NCI-H2171 treated with DMSO at 0.1 percent for 48 hours (cell line): ENCODE data around the gene SEMA5A.

Source experiments
- DNase-seq: peaks from one replicate; lab custom pipeline; 2025; lab: John Stamatoyannopoulos, UW

Gene SEMA5A

DNA sequence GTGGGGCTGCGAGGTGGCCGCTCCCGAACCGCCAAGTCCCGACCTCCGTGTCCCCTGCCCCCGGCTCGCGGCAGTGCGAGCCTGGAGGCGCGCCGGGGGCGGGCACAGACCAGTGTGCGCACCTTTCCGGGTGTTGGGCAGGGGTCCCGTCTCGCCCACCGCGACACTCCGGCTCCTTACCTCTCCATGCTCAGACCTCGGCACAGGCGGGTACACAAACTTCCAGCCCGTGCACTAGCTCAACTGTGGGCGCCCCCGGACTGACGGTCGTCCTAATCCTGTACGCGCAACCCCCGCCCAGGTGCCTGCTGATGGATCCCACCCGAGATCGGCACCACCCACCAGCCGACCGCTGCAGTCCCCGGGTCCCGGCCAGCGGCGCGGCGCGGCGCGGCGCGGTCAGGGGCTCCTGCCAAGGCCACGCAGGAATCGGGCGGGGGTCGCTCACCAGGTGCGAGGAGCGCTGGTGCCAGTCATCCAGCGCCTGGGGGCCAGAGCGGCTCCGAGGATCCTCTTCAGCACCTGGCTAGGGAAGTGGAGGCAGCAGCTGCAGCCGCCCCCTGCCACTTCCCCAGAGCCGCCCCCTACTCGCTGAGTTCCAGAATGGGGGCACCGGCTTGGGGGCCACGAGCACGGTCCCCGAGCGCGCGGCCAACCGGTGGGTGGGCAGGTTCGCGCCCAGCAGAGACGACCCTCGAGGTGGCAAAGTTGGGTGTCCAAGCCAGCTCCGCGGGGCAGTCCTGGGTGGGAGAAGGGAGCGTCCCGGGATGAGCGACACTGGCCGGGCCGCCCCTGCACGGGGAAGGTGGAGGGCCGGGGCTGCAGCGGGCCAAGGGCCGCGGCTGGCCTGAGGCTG, 511 bp downstream of the SEMA5A start:
- no peak for DNase-seq

DNA sequence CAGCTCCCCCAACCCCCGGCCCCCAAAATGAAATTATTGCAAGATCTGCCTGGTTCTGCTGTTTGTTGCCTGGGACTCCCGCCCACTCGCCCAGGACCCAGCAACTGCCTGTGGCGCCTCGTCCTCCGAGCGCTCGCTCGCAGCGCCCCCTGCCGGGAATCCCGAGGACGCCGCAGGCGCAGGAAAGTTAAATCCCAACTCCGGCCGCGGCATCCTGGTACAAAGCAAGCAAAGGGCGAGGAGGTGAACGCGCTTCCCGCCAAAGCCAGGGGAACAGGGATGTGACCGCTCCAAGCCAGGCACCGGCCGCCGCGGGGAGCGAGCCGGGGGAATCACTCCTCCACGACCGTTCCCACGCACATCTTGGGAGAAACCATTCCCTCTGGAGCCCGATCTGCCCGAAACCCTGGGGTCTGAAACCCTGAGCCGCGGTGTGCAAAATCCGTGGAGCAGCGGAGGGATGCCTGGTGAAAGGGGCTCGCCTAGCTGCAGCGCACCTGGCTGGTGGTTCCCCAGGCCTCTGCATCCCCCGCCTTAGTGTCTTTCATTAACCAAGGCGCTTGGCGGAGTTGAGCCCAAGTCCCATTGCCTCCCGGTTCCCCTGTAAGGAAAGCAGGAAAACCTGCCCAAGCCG, 1.3 kb downstream of the SEMA5A start:
- DNase-seq = peak; percentile 7

DNA sequence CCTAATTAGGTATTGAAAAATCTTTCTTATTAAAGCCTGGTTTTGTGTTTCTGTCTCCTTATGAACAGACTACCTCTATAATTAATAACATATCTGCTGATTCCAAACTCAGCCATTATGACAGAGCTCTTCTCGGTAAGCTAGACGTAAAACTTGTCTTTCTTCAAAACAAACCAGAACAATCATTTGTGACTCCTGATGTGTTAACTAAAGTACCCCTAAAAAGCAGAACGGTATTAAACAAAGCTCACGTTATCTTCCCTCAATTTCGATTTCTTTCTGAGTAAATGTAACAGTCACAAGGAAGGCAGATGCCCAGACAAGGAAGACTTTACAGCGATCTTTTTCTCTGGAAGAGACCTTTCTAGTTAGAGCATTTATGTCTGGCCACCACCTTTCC, 1.8 kb downstream of the SEMA5A start:
- DNase-seq = no peak

- DNase-seq = no peak
Measured at GRCh38 chr5:9543311-9543920, 2.5 kb downstream of the SEMA5A start.

DNA sequence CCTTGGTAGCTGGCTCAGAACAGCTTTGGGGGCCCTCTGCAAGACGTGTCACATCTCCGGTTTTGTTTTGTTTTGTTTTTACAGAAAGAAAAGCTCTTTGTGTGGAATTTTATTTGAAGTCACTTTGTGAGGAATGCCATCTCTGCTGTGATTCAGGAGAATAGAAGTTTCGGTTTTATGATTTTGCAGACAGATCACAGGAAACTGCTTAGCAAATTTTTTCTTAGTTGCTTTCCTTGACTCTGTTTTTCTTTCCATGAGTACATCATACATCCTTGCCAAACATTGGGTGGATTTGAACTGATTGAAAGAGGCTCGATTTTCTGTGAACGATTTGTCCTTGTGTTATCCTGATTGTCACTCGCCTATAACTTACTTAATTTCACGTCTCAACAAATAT, 5.1 kb downstream of the SEMA5A start:
- DNase-seq = no peak

DNA sequence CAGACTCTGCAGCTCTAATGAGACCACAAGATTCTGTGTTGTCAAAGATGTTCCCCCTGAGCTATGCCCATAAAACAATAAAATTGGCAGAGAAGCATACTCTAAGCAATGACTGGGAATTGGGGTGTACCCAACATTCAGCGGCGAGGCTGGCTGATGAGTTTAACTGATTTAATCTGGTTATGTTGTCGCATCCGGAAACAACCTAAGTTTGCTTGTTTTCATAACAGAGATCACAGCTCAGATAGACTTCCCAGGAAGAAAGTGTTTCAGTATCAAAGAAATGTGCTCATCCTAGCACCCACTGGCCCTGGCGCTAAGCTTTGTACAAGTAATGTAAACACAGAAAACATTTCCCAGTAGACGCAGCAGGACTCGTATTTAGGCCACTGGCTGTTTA, 7.4 kb downstream of the SEMA5A start:
- DNase-seq = no peak

GRCh38 chr5:9537223-9538141, 8.4 kb downstream of the SEMA5A start:
- no peak for DNase-seq

DNA sequence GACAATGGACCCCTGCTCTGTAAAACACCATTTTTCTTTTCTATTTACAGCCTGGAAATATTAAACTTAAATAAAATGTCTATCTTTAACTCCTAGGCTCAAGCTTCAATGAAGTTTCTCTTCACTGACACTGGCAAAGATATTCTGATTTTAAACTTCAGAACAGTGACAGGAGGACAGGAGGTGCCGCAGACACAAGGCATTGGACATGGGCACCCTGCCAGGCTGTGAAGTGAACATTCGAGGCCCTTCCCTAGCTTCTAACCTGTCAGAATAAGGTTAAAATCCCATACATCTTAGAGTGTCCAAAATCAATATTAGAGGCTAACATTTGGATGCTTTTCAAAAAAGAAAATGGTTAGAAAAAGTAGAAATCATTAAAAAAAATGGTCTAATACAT, 9.2 kb downstream of the SEMA5A start:
- DNase-seq = no peak

DNA sequence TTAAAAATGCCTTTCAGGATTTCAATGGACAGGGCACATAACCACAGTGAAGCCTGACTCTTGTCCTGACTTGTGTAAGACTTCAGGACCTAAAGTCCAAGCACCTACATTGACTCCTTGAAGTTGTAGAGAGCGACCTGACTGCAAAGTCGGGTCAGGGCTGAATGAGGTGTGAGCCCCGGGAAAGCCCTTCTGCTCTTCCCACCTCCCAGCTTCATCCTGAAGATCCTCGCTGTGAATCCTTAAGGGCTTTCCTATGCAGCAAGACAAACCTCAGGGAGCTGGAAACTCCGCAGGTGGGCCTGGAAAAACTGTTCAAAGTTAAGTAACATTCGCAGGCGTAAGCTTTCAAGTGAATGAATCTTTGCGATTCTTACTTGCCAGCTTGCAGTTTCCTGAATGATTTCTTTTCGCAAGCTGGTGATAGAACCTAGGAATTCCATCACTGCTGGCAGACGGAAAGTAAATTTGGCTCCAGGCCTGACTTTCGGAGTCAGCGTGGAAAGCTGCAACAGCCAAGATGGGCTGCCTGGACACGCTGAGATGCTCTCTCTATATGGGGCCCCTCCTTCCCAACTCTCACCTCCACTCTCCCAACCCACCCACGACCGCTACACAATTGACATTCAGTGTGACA, 10.9 kb downstream of the SEMA5A start:
- DNase-seq = no peak

DNA sequence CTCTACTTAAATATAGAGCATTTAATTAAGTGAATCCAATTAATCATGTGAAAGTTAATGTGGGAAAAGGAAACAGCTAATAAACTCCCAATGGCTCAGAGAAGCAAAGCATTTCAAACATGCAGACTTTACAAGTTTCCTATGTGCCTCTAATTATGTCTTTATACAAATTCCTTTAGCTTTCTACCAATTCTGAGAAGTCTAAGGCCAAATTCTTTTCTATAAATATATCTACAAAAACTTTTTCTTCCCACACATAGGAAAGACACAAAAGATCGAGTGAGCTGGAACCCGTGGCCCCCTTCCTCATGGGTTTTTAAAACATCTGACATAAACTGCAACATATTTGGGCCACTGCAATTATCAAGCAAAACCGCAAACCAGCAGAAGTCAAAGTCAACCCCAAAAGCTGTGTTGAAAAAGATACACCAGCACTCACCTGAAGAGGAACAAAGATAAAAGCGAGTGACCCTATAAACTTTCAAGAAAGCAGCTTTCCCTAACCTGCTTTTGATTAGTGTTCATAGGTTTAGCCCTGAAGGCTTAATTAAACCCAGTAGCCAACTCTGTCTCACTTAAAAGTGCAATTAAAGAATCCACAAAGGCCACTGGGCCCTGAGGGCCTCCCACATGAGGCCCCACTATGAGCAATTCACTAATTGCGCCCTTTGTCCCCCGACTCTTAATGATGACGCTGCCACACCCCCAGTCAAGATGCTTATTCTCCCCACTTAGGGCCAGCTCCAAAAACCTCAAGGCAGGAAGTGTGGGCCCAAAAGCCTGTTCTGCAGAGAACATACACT, 12.1 kb downstream of the SEMA5A start:
- DNase-seq = no peak

DNA sequence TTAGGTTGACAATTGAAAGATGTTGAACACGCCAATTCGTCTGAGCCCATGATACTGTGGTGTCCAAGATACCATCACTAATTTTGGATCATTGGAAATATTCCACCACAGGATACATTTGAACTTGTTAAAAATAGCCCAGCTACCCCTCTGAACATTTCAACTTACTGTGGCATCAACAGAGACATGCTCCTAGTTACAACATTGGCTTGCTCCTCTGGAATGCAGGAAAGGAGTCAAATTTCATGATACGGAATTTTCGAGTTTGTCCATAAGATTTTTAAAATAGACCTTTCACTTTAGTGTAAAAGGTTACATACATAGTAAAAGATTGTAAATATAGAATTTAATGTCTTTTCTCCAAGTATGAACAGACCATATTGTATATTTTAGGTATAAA, 12.8 kb downstream of the SEMA5A start:
- no peak for DNase-seq

DNA sequence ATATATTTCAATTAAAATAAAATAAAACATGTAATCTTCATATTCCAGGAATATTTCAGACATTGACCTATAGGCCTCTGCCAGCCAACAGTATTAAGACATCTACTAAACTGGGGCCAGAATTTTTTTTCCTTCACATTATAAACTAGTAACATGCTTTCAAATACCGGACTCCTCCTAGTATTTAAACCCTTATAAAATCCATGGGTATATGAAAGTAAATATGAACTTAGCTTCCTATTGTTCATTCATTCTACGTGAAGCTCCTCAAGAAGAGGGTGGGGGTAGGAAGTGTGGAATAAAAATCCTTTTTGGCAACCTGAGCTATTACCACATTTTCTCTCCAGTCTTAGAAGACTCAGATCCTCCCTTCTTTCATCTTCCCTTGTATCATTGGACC, 16.4 kb downstream of the SEMA5A start:
- DNase-seq = no peak

DNA sequence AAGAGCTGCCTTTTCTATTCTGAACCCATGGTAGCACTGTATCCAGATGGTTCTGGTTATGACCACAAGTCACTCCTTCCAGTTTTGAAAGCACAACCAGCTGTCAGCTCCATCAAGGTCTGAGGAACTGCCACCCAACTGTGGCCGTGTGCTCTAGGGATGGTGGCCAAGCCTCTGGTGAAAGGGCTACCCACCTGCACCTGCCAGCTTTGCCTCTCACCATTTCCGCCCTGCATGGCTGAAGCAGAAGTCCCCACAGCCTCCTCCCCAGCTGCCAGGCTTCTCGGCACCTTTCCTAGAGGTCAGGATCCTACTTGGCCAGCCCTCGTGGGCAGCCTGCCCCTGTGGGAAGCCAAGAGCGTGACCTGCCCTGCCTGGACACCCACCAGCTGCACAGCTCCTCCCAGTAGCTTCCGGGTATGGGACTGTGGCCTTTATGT, 16.8 kb downstream of the SEMA5A start:
- DNase-seq = no peak

GRCh38 chr5:9524941-9525340, 20.9 kb downstream of the SEMA5A start:
- DNase-seq = no peak

GRCh38 chr5:9523090-9523823, 22.6 kb downstream of the SEMA5A start:
- no peak for DNase-seq

DNA sequence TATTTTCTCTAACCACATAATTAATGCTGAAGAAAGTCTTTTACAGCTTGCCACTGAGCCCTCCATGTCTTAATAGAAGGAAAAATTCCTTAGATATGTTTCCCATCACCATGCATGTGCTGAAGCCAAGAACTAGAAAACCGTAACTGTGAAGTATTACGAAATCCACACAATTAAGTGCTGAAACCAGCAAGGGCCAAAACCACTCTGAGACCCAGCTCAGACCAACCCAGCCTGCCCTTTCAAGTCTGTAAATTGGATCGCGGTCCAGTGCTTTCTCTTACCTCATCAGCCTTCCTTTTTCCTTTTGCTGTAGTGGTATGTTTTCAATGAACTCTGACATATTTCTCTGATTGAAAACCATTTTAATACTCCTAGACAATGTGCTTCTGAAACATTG, 26.3 kb downstream of the SEMA5A start:
- no peak for DNase-seq

- no peak for DNase-seq
Measured at GRCh38 chr5:9516591-9516990, 29.3 kb downstream of the SEMA5A start.

- no peak for DNase-seq
Measured at GRCh38 chr5:9515436-9515835, 30.4 kb downstream of the SEMA5A start.

GRCh38 chr5:9514968-9515367, 30.9 kb downstream of the SEMA5A start:
- DNase-seq = no peak

GRCh38 chr5:9513827-9514226, 32.0 kb downstream of the SEMA5A start:
- no peak for DNase-seq
